Muscle layer of colon (tissue), 2 donors: ENCODE measurements around the gene CA11.

Experiments
- H3K27ac ChIP-seq: one replicate; pipeline ENCODE4 v1.7.0; 2013; ENCODE audit warnings: low read depth, mild to moderate bottlenecking, low read length, moderate library complexity
- H3K27me3 ChIP-seq, 2 donors: one replicate each; pipeline ENCODE4 v1.7.0; 2013; ENCODE audit warnings: low read length in 2 of 2, mild to moderate bottlenecking in 2 of 2; ENCODE audit not compliant: insufficient read depth in 2 of 2, control insufficient read depth in 1 of 2
- H3K36me3 ChIP-seq: one replicate; pipeline ENCODE4 v1.7.0; 2013; ENCODE audit warnings: mild to moderate bottlenecking, low read length; ENCODE audit not compliant: insufficient read depth
- H3K4me1 ChIP-seq: one replicate; pipeline ENCODE4 v1.7.0; 2013; ENCODE audit warnings: mild to moderate bottlenecking, low read length; ENCODE audit not compliant: insufficient read depth
- H3K4me3 ChIP-seq, 2 donors: one replicate each; pipeline ENCODE4 v1.7.0; 2013; ENCODE audit warnings: low read length in 2 of 2, low read depth in 1 of 2, mild to moderate bottlenecking in 1 of 2, moderate library complexity in 1 of 2
- H3K9ac ChIP-seq: one replicate; pipeline ENCODE4 v1.7.0; 2013; ENCODE audit warnings: low read length
- H3K9me3 ChIP-seq: one replicate; pipeline ENCODE4 v1.7.0; 2013; ENCODE audit warnings: mild to moderate bottlenecking, low read length
- donor health status: abdominal sarcoma.
- donor health status: Adenocarcinoma of cecum.

Gene CA11

GRCh38 chr19:48676887-48677286 is 30.9 kb upstream of the CA11 start:
- no peak overlapping the region for H3K4me3 ChIP-seq
- H3K9ac ChIP-seq: no peak overlapping the region
- H3K4me1 ChIP-seq: peaks cover 10% of the 10 kb centered on the region
- H3K9me3 ChIP-seq: no peaks in the 10 kb centered on the region
- H3K36me3 ChIP-seq: no peaks in the 10 kb centered on the region
- H3K27ac ChIP-seq: no peak overlapping the region
- H3K27me3 ChIP-seq: no peaks in the 10 kb centered on the region

- Histone ChIP-seq H3K27ac (no peak overlapping the region), H3K9ac (no peak overlapping the region), H3K9me3 (no peaks in the 10 kb centered on the region), H3K27me3 (no peaks in the 10 kb centered on the region), H3K4me3 (no peak overlapping the region), H3K4me1 (peaks cover 10% of the 10 kb centered on the region), H3K36me3 (no peaks in the 10 kb centered on the region)
Measured at GRCh38 chr19:48676487-48676886, 30.5 kb upstream of the CA11 start.

GRCh38 chr19:48674921-48675824 is 29.2 kb upstream of the CA11 start:
- H3K4me3 ChIP-seq: peak overlapping the region in 1 of 2 donors; percentile 16
- H3K27ac ChIP-seq: no peak overlapping the region
- H3K9ac ChIP-seq: no peak overlapping the region
- H3K36me3 ChIP-seq: no peaks in the 10 kb centered on the region
- H3K4me1 ChIP-seq: peaks cover 10% of the 10 kb centered on the region
- no peaks in the 10 kb centered on the region for H3K9me3 ChIP-seq
- no peaks in the 10 kb centered on the region for H3K27me3 ChIP-seq

DNA sequence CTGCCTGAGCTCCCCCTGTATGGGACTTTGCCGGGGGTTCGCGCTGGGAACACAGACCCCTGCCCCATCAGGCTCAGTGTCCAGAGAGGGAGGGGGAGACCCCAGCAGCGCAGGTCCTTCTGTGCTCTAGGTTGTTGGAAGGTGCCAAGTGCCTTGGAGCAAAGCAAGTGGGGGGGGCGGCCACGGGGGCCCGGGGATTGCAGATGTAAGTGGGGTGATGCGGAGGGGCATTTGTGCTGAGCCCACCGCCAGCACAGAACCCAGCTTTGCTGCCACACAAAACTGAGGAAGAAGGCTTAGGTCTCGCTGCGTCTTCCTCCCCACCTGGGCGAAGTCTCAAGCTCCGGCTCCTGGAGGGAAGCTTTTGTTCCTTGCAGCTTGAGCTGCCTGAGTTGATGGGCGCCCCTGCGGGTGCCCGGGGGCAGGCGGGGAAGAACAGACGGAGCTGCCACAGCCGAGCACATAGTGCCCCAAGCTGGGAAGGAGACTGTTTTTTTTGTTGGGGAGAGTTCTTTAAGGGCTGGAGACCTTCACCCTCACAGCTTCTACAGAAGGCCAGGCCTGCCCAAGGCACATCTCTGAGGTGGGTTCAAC is 28.3 kb upstream of the CA11 start:
- Histone ChIP-seq H3K4me3 (no peak overlapping the region), H3K36me3 (no peaks in the 10 kb centered on the region), H3K27me3 (no peaks in the 10 kb centered on the region), H3K4me1 (peaks cover 10% of the 10 kb centered on the region), H3K27ac (no peak overlapping the region), H3K9ac (no peak overlapping the region), H3K9me3 (no peaks in the 10 kb centered on the region)

DNA sequence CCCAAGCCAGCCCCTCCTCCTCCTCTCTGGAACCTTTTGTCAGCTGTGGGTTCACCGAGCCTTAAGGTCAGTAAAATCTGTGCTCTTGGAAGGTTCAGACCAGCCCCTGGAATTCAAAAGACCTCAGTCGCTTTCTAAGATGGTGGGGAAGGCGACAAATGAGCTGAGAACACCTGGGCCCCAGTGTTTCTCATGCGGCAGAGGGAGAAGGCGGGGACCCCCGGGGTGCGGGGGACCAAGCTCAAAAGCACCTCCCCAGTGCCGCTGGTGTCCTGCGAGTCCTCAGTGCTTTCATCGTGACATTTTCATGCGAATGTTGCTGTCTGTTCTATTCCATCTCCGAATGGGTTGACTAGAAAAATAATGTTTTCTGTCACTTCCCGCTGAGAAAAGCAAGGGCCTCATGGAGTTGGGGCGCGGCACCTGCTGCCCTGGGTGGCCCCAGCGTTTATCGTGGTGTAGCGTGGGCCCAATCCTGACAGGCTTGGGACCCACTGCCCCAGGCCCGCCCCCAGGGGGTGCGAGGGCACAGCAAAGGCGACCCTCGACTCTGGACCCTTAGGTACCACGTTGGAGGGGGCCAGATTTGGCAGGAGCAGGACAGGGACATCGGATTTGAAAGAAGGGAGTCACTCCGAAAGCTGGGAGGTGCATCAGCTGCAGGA is 27.6 kb upstream of the CA11 start:
- H3K27me3 ChIP-seq: no peaks in the 10 kb centered on the region
- H3K4me1 ChIP-seq: peaks cover 10% of the 10 kb centered on the region
- no peaks in the 10 kb centered on the region for H3K36me3 ChIP-seq
- no peak overlapping the region for H3K9ac ChIP-seq
- H3K27ac ChIP-seq: no peak overlapping the region
- H3K4me3 ChIP-seq: no peak overlapping the region
- H3K9me3 ChIP-seq: no peaks in the 10 kb centered on the region

DNA sequence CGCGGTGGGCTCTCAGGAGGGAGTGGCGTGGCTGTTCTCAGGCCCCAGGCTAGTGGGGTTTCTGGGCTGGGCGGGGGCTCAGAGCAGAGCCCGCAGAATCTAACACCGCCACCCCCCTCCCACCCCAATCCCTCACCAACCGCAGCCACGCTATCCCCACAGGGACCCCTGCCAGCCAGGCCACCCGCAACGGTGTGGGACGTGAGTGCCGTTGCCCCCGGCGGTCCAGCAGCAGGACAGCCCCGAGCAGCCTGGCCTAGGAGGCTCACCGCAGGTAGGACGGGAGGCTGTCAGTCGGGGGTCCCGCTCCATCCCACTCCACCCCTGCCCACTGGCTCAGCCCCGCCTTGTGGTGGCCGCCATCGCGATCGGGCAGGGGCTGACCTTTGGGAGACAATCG is 27.0 kb upstream of the CA11 start, which contains the start of gene NTN5:
NTN5 (minus strand) TSS at position 24 of the 400 bp plus-strand sequence. CDS start 2,031 bp downstream, outside the sequence.
- no peak within 1 kb of the TSS for H3K9ac ChIP-seq
- peaks cover 10% of the 10 kb centered on the region for H3K4me1 ChIP-seq
- H3K27ac ChIP-seq: no peak within 1 kb of the TSS
- H3K9me3 ChIP-seq: no peaks in the 10 kb centered on the region
- no peaks in the 10 kb centered on the region for H3K36me3 ChIP-seq
- H3K4me3 ChIP-seq: no peak within 1 kb of the TSS
- H3K27me3 ChIP-seq: no peaks in the 10 kb centered on the region

GRCh38 chr19:48671446-48671995 is 25.5 kb upstream of the CA11 start:
- H3K27me3 ChIP-seq: no peaks in the 10 kb centered on the region
- no peaks in the 10 kb centered on the region for H3K9me3 ChIP-seq
- H3K36me3 ChIP-seq: no peaks in the 10 kb centered on the region
- H3K4me1 ChIP-seq: peaks cover 10% of the 10 kb centered on the region
- H3K27ac ChIP-seq: no peak overlapping the region
- H3K4me3 ChIP-seq: no peak overlapping the region
- no peak overlapping the region for H3K9ac ChIP-seq

DNA sequence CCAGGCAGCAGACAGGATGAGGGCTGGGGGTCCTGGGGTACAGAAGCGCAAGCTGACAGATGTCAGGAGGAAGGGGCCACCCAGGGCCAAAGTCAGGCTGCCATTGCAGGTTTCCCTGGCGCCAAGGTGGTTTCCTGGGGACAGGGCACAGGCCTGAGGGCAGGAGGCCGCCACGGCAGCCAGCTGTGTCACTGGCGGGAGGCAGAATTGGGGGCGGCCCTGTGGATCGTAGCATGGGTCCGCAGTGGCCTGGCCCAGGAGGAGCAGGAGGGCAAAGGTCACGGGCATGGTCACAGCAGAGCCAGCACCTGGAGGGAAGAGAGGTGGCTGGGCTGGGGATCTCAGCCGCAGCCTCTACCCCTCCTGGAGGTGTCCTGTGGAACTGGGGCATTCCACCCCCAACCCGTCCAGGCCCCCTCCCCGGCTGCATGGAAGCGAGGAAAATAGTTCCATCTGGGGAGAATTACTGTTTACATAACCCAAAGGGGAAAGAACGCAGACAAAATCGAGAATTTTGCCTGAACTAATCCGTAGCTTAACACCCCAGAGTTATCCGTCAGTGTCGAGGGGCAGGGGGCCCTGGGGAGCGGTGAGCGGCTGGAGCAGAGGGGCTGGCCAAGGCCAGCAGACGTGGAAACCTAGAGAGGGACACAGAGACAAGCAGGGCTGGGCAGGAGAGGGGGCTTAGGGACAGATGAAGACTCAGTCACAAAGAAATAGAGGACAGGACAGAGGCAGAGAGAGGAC is 24.9 kb upstream of the CA11 start:
- no peak overlapping the region for H3K4me3 ChIP-seq
- no peak overlapping the region for H3K27ac ChIP-seq
- H3K9me3 ChIP-seq: no peaks in the 10 kb centered on the region
- H3K27me3 ChIP-seq: no peaks in the 10 kb centered on the region
- H3K9ac ChIP-seq: no peak overlapping the region
- H3K36me3 ChIP-seq: no peaks in the 10 kb centered on the region
- peaks cover 10% of the 10 kb centered on the region for H3K4me1 ChIP-seq

DNA sequence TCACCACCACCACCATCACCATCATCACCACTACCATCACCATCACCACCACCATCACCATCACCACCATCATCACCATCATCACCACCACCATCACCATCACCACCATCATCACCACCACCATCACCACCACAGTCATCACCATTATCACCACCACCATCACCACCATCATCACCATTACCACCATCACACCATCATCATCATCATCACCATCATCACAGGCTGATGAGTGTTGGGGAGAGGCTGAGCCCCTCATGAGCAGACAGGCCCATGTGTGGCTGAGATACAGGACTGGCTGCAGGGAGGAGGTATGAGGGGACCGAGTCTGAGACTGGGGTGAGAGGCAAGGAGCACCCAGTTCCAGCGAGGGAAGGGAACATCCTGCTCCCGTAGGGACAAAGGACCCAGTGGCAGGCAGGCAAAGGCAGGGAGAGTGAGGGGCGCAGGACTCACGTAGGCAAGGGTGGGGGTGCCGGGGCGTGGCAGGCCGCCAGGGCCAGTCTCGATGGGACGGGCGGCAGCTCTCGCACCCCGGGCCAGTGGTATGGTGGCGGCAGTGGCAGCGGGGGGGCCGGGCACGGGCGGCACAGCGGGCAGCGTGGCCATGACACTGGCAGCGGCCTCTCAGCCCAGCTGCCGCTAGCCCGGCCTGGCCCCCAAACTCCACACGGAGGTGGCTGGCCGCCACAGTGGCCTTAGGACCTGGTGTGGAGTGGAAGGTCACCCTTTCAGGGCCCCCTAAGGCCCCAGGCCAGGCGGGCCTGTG is 24.1 kb upstream of the CA11 start:
- peaks cover 3% of the 10 kb centered on the region for H3K4me1 ChIP-seq
- no peaks in the 10 kb centered on the region for H3K9me3 ChIP-seq
- H3K27me3 ChIP-seq: no peaks in the 10 kb centered on the region
- no peak overlapping the region for H3K9ac ChIP-seq
- no peak overlapping the region for H3K4me3 ChIP-seq
- no peaks in the 10 kb centered on the region for H3K36me3 ChIP-seq
- no peak overlapping the region for H3K27ac ChIP-seq

DNA sequence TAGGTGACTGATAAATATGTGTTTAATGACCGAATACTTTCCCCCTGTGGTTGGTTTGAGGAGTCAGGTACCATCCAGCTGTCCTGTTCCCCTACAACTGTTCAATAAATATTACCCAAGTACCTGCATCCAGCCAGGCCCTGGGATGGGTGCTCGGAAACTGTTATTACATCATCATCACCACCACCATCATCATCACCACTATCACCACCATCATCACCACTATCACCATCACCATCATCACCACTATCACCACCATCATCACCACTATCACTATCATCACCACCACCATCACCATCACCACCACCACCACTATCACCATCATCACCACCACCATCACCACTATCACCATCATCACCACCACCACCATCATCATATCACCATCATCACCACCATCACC is 22.8 kb upstream of the CA11 start:
- Histone ChIP-seq H3K36me3 (no peaks in the 10 kb centered on the region), H3K27me3 (no peaks in the 10 kb centered on the region), H3K4me1 (no peaks in the 10 kb centered on the region), H3K27ac (no peak overlapping the region), H3K9ac (no peak overlapping the region), H3K4me3 (no peak overlapping the region), H3K9me3 (no peaks in the 10 kb centered on the region)
